NCI-H2107 (cell line): ENCODE measurements around the gene CUX1.
"Not testable (repeated sequence)": the region's sequence is repeated elsewhere in the genome, so short reads cannot be mapped to it uniquely, and the experiment has no call there.

ENCODE experiments used
- DNase-seq: peaks from one replicate; lab custom pipeline; 2025; lab: John Stamatoyannopoulos, UW

CUX1 gene

GRCh38 chr7:101823596-101823995 is 6.2 kb downstream of the CUX1 start:
- no peak for DNase-seq

- DNase-seq, result no peak
Observed at GRCh38 chr7:101824440-101824839, 7.0 kb downstream of the CUX1 start.

- no peak for DNase-seq
Observed at GRCh38 chr7:101826081-101826835, 8.8 kb downstream of the CUX1 start.

GRCh38 chr7:101828301-101829020 is 11.0 kb downstream of the CUX1 start:
- no peak for DNase-seq

- no peak for DNase-seq
Observed at GRCh38 chr7:101829374-101829773, 11.9 kb downstream of the CUX1 start.

- no peak for DNase-seq
Observed at GRCh38 chr7:101829821-101830220, 12.4 kb downstream of the CUX1 start.

GRCh38 chr7:101831396-101831795 is 14.0 kb downstream of the CUX1 start:
- DNase-seq, result not testable (repeated sequence)

GRCh38 chr7:101832205-101832631 is 14.8 kb downstream of the CUX1 start:
- no peak for DNase-seq

GRCh38 chr7:101832685-101833375 is 15.4 kb downstream of the CUX1 start:
- no peak for DNase-seq

GRCh38 chr7:101833799-101834198 is 16.4 kb downstream of the CUX1 start:
- no peak for DNase-seq

- DNase-seq, result no peak
Observed at GRCh38 chr7:101835136-101835535, 17.7 kb downstream of the CUX1 start.

GRCh38 chr7:101837433-101837832 is 20.0 kb downstream of the CUX1 start:
- not testable (repeated sequence) for DNase-seq

- no peak for DNase-seq
Observed at GRCh38 chr7:101838837-101839483, 21.5 kb downstream of the CUX1 start.

- no peak for DNase-seq
Observed at GRCh38 chr7:101841328-101841727, 23.9 kb downstream of the CUX1 start.

- no peak for DNase-seq
Observed at GRCh38 chr7:101843293-101844271, 26.2 kb downstream of the CUX1 start.

- DNase-seq, result no peak
Observed at GRCh38 chr7:101845974-101846373, 28.5 kb downstream of the CUX1 start.

- DNase-seq, result no peak
Observed at GRCh38 chr7:101846800-101847538, 29.5 kb downstream of the CUX1 start.

- DNase-seq, result no peak
Observed at GRCh38 chr7:101848208-101848951, 31.0 kb downstream of the CUX1 start.

GRCh38 chr7:101849314-101849713 is 31.9 kb downstream of the CUX1 start:
- DNase-seq, result not testable (repeated sequence)

- not testable (repeated sequence) for DNase-seq
Observed at GRCh38 chr7:101852364-101852763, 34.9 kb downstream of the CUX1 start.
